BLaER1 treated with 17β-estradiol and CSF1 and Interleukin-3, amounts not matched to agents 10 nM and 100 nM (cell line): Measurements from ENCODE around the gene TMEM184A.

Source experiments
- H3K27ac ChIP-seq, 11 experiments: shearing (Covaris generic); formaldehyde crosslinking; 2 replicates each; pipeline ENCODE4 v1.8.1; 2022
- H3K27me3 ChIP-seq, 11 experiments: shearing (Covaris generic); formaldehyde crosslinking; 2 replicates each; pipeline ENCODE4 v1.8.1; 2022
- H3K36me3 ChIP-seq, 11 experiments: shearing (Covaris generic); formaldehyde crosslinking; 2 replicates each; pipeline ENCODE4 v1.8.1; 2022
- H3K4me1 ChIP-seq, 10 experiments: shearing (Covaris generic); formaldehyde crosslinking; 2 replicates each; pipeline ENCODE4 v1.8.1; 2022
- H3K4me2 ChIP-seq, 11 experiments: shearing (Covaris generic); formaldehyde crosslinking; 2 replicates each; pipeline ENCODE4 v1.8.1; 2022
- H3K4me3 ChIP-seq, 10 experiments: shearing (Covaris generic); formaldehyde crosslinking; 2 replicates each; pipeline ENCODE4 v1.8.1; 2022
- H3K9ac ChIP-seq, 11 experiments: shearing (Covaris generic); formaldehyde crosslinking; 2 replicates each; pipeline ENCODE4 v1.8.1; 2022
- H3K9me3 ChIP-seq, 11 experiments: shearing (Covaris generic); formaldehyde crosslinking; replicated peaks in 1 of 11; 2 replicates each; pipeline ENCODE4 v1.8.1; 2022
- H4K20me1 ChIP-seq, 11 experiments: shearing (Covaris generic); formaldehyde crosslinking; 2 replicates each; pipeline ENCODE4 v1.8.1; 2022
- Cebpa-rat ChIP-seq, 11 experiments: shearing (Covaris generic); IDR thresholded peaks; 2 replicates each; pipeline ENCODE4 v1.8.1; 2022

Gene TMEM184A

GRCh38 chr7:1555813-1556543 is at the start of gene TMEM184A:
TMEM184A (minus strand) TSS chr7:1556205; CDS start chr7:1555484, 721 bp downstream.
- Histone ChIP-seq H3K9ac (peak within 1 kb of the TSS in 8 of 11 experiments; percentile 3 to 70 (median 31); a peak in 9 of 22 replicates), H3K4me2 (peak within 1 kb of the TSS; percentile 46 to 94 (median 77))

DNA sequence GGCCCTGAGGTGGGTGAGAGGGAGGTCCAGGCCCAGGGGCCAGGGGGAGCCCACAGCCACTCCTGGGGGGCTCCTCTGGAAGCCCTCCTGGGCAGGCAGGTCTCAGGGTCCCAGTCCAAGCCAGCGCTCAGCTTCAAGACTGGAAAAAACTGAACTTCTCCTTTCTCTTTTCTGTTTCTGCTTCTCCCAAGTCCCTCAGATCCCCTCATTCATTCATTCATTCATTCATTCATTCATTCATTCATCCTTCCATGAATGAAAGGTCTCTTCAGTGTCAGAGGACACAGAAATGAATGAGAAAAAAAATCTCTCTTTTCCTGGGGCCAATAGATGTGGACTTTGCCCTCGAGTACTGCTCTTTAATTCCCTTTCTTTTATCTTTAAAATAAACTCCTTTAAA is 48.4 kb upstream of the TMEM184A start:
- Histone ChIP-seq H3K4me2 (peak overlapping the region; percentile 6 to 82 (median 67); a peak in 20 of 22 replicates), H3K4me1 (peaks cover 7 to 62% (median 48%) of the 10 kb centered on the region in 10 experiments; a peak in 18 of 20 replicates), H3K36me3 (no peaks in the 10 kb centered on the region), H3K9me3 (no peaks in the 10 kb centered on the region), H3K27me3 (peaks cover 0 to 39% (median 3%) of the 10 kb centered on the region in 11 experiments; a peak in 9 of 22 replicates), H3K27ac (no peak overlapping the region), H4K20me1 (peaks cover 0 to 5% (median 0%) of the 10 kb centered on the region in 11 experiments; a peak in 1 of 22 replicates), H3K4me3 (no peak overlapping the region), H3K9ac (peak overlapping the region in 2 of 11 experiments; percentile 15 to 16; a peak in 4 of 22 replicates)
- TF ChIP-seq Cebpa-rat (IDR thresholded peaks at IDR 0.05): no peak

More at GRCh38 chr7:1555813-1556543, at the start of gene TMEM184A:
- Histone ChIP-seq H3K4me3 (no peak within 1 kb of the TSS; a peak in 1 of 20 replicates), H3K36me3 (no peaks in the 10 kb centered on the region), H3K4me1 (peaks cover 15 to 54% (median 28%) of the 10 kb centered on the region in 10 experiments), H3K27me3 (no peaks in the 10 kb centered on the region), H3K9me3 (no peaks in the 10 kb centered on the region), H3K27ac (peak within 1 kb of the TSS in 3 of 11 experiments; percentile 17 to 32 (median 25); a peak in 5 of 22 replicates), H4K20me1 (peaks cover 0 to 6% (median 0%) of the 10 kb centered on the region in 11 experiments; a peak in 2 of 22 replicates)
- TF ChIP-seq Cebpa-rat (IDR thresholded peaks at IDR 0.05): no peak

GRCh38 chr7:1603346-1604225 is 47.6 kb upstream of the TMEM184A start:
- Histone ChIP-seq H3K4me1 (peaks cover 7 to 54% (median 42%) of the 10 kb centered on the region in 10 experiments; a peak in 18 of 20 replicates), H3K4me3 (no peak overlapping the region), H3K9ac (peak overlapping the region in 2 of 11 experiments; percentile 15 to 27; a peak in 2 of 22 replicates), H3K36me3 (no peaks in the 10 kb centered on the region), H3K27ac (no peak overlapping the region), H4K20me1 (peaks cover 0 to 5% (median 0%) of the 10 kb centered on the region in 11 experiments; a peak in 2 of 22 replicates), H3K27me3 (peaks cover 0 to 35% (median 3%) of the 10 kb centered on the region in 11 experiments; a peak in 9 of 22 replicates), H3K4me2 (peak overlapping the region; percentile 6 to 82 (median 67); a peak in 19 of 22 replicates), H3K9me3 (peaks cover 0 to 4% (median 0%) of the 10 kb centered on the region in 11 experiments; a peak in 3 of 22 replicates)
- TF ChIP-seq Cebpa-rat (IDR thresholded peaks at IDR 0.05): no peak

- Histone ChIP-seq H4K20me1 (peaks cover 0 to 5% (median 0%) of the 10 kb centered on the region in 11 experiments; a peak in 3 of 22 replicates), H3K4me1 (peaks cover 7 to 42% (median 33%) of the 10 kb centered on the region in 10 experiments; a peak in 18 of 20 replicates), H3K4me2 (no peak overlapping the region), H3K27me3 (peaks cover 0 to 33% (median 3%) of the 10 kb centered on the region in 11 experiments; a peak in 9 of 22 replicates), H3K4me3 (no peak overlapping the region), H3K9ac (no peak overlapping the region), H3K9me3 (peaks cover 0 to 8% (median 0%) of the 10 kb centered on the region in 11 experiments; a peak in 3 of 22 replicates), H3K36me3 (no peaks in the 10 kb centered on the region; a peak in 1 of 22 replicates), H3K27ac (no peak overlapping the region)
- TF ChIP-seq Cebpa-rat (IDR thresholded peaks at IDR 0.05): no peak
Observed at GRCh38 chr7:1602386-1602785, 46.4 kb upstream of the TMEM184A start.

GRCh38 chr7:1601956-1602355 is 46.0 kb upstream of the TMEM184A start:
- Histone ChIP-seq H3K9me3 (peaks cover 0 to 8% (median 0%) of the 10 kb centered on the region in 11 experiments; a peak in 3 of 22 replicates), H3K27ac (no peak overlapping the region), H3K9ac (no peak overlapping the region), H3K4me2 (no peak overlapping the region), H3K36me3 (no peaks in the 10 kb centered on the region; a peak in 1 of 22 replicates), H3K4me3 (no peak overlapping the region), H3K4me1 (peaks cover 7 to 38% (median 33%) of the 10 kb centered on the region in 10 experiments; a peak in 18 of 20 replicates), H3K27me3 (peaks cover 0 to 33% (median 3%) of the 10 kb centered on the region in 11 experiments; a peak in 9 of 22 replicates), H4K20me1 (peaks cover 0 to 5% (median 0%) of the 10 kb centered on the region in 11 experiments; a peak in 3 of 22 replicates)
- no peak for TF ChIP-seq Cebpa-rat (IDR thresholded peaks at IDR 0.05)

- Histone ChIP-seq H3K4me2 (no peak overlapping the region), H3K9ac (no peak overlapping the region), H3K9me3 (peaks cover 0 to 8% (median 0%) of the 10 kb centered on the region in 11 experiments; a peak in 3 of 22 replicates), H3K27ac (no peak overlapping the region), H3K4me1 (peaks cover 6 to 21% (median 18%) of the 10 kb centered on the region in 10 experiments; a peak in 18 of 20 replicates), H4K20me1 (peaks cover 0 to 8% (median 0%) of the 10 kb centered on the region in 11 experiments; a peak in 3 of 22 replicates), H3K36me3 (no peaks in the 10 kb centered on the region; a peak in 1 of 22 replicates), H3K27me3 (peaks cover 0 to 18% (median 3%) of the 10 kb centered on the region in 11 experiments; a peak in 9 of 22 replicates), H3K4me3 (no peak overlapping the region)
- no peak for TF ChIP-seq Cebpa-rat (IDR thresholded peaks at IDR 0.05)
Observed at GRCh38 chr7:1599640-1600395, 43.8 kb upstream of the TMEM184A start.

- H3K9me3 ChIP-seq: peaks cover 0 to 8% (median 0%) of the 10 kb centered on the region in 11 experiments; a peak in 3 of 22 replicates
- H3K27ac ChIP-seq: no peak overlapping the region
- H3K36me3 ChIP-seq: no peaks in the 10 kb centered on the region; a peak in 1 of 22 replicates
- H3K4me2 ChIP-seq: no peak overlapping the region
- no peak overlapping the region for H3K4me3 ChIP-seq
- TF ChIP-seq Cebpa-rat (IDR thresholded peaks at IDR 0.05): no peak
- H3K9ac ChIP-seq: no peak overlapping the region
- peaks cover 0 to 8% (median 0%) of the 10 kb centered on the region in 11 experiments; a peak in 3 of 22 replicates for H4K20me1 ChIP-seq
- H3K4me1 ChIP-seq: peaks cover 0 to 14% (median 11%) of the 10 kb centered on the region in 10 experiments; a peak in 18 of 20 replicates
- H3K27me3 ChIP-seq: peaks cover 0 to 11% (median 3%) of the 10 kb centered on the region in 11 experiments; a peak in 9 of 22 replicates
Observed at GRCh38 chr7:1598961-1599639, 43.1 kb upstream of the TMEM184A start.
